A549 (cell line): Measurements from ENCODE around the gene KCNJ1. TPM values are rescaled to one million over a fixed set of nuclear protein-coding genes. Genes with fewer than 3 reads are reported as not detected.

Experiments used
- ATAC-seq, 2 experiments: fragments of 200-7000 bp in 1 of 2; fragments of >200 bp in 1 of 2; cut with Nextera tagmentation in 1 of 2; cut with Tn5 transposase in 1 of 2; 3 replicates each; pipeline versions ENCODE4 v1.8.0 to v1.9.1; 2018 to 2020; ENCODE audit warnings: mild to moderate bottlenecking in 1 of 2, moderate library complexity in 1 of 2
- CTCF ChIA-PET: fragments of 300-600 bp; sonication (Branson Sonifier 250); formaldehyde crosslinking; extraction: SDS; loops from one replicate; lab custom pipeline; 2021; ENCODE audit warnings: antibody characterized with exemption, inconsistent platforms; lab: Yijun Ruan, JAX
- POLR2A ChIA-PET: fragments of 350-600 bp; formaldehyde crosslinking; extraction: SDS; loops from one replicate; lab custom pipeline; 2021; ENCODE audit warnings: antibody characterized with exemption, inconsistent platforms; lab: Yijun Ruan, JAX
- DNase-seq, 2 experiments: peaks; one replicate each; pipeline versions ENCODE4 v3.0.0 to v3.0.0-alpha.2; 2011 to 2016; ENCODE audit warnings: low read depth in 1 of 2, low spot score in 1 of 2
- FAIRE-seq: peaks from 2 replicates; lab custom pipeline; 2011; peaks lifted over from hg19 to GRCh38; lab: Jason Lieb, UNC
- H3K27ac ChIP-seq, 2 experiments: fragments of >200 bp; sonication (Bioruptor Twin); formaldehyde crosslinking; 3 replicates each; pipeline ENCODE4 v1.5.1; 2016 to 2017
- H3K4me1 ChIP-seq: fragments of >200 bp; sonication (Bioruptor Twin); formaldehyde crosslinking; 3 replicates; pipeline ENCODE4 v1.6.1; 2016
- H3K4me2 ChIP-seq: fragments of >200 bp; sonication (Bioruptor Twin); formaldehyde crosslinking; 3 replicates; pipeline ENCODE4 v1.6.1; 2016
- H3K4me3 ChIP-seq: fragments of >200 bp; sonication (Bioruptor Twin); formaldehyde crosslinking; 3 replicates; pipeline ENCODE4 v1.5.1; 2016
- H3K9me3 ChIP-seq: fragments of >200 bp; sonication (Bioruptor Twin); formaldehyde crosslinking; 3 replicates; pipeline ENCODE4 v1.6.1; 2016
- ATOH8 ChIP-seq: fragments of 250-450 bp; sonication (Bioruptor Pico); IDR thresholded peaks from 2 replicates; pipeline ENCODE4 v1.5.0; 2020; ENCODE audit warnings: low read depth, mild to moderate bottlenecking, moderate library complexity
- BCL3 ChIP-seq: fragments of >200 bp; sonication (Bioruptor Twin); formaldehyde crosslinking; IDR thresholded peaks from 3 replicates; pipeline ENCODE4 v1.6.1; 2016
- CBX2 ChIP-seq: fragments of 200-600 bp; sonication (generic); IDR thresholded peaks from 2 replicates; pipeline ENCODE4 v1.6.1; 2016; ENCODE audit warnings: low read depth, mild to moderate bottlenecking, borderline replicate concordance
- CEBPB ChIP-seq, 2 experiments: fragments of >200 bp in 1 of 2; sonication (Bioruptor Twin) in 1 of 2; formaldehyde crosslinking in 1 of 2; IDR thresholded peaks; 2 replicates each; pipeline ENCODE4 v1.6.1; 2012 to 2016
- CHD2 ChIP-seq: fragments of 150-350 bp; IDR thresholded peaks from 2 replicates; pipeline ENCODE4 v1.6.1; 2014; ENCODE audit warnings: low read length; ENCODE audit not compliant: partially characterized antibody
- CHD4 ChIP-seq: fragments of 200-600 bp; sonication (generic); IDR thresholded peaks from 2 replicates; pipeline ENCODE4 v1.6.1; 2016; ENCODE audit warnings: antibody characterized with exemption, mild to moderate bottlenecking, borderline replicate concordance
- CTCF ChIP-seq: fragments of >200 bp; sonication (Bioruptor Twin); formaldehyde crosslinking; IDR thresholded peaks from 3 replicates; pipeline ENCODE4 v1.5.1; 2016
- FOXS1 ChIP-seq: fragments of 250-450 bp; sonication (Bioruptor Pico); IDR thresholded peaks from 2 replicates; pipeline ENCODE4 v1.5.0; 2020; ENCODE audit warnings: mild to moderate bottlenecking, moderate library complexity
- GATA3 ChIP-seq: IDR thresholded peaks from 2 replicates; pipeline ENCODE4 v1.6.1; 2012; ENCODE audit warnings: borderline replicate concordance
- HOXB13 ChIP-seq: fragments of 250-450 bp; sonication (Bioruptor Pico); IDR thresholded peaks from 2 replicates; pipeline ENCODE4 v1.5.0; 2020; ENCODE audit warnings: low read depth, mild to moderate bottlenecking, moderate library complexity
- POLR2AphosphoS2 ChIP-seq: conservative IDR thresholded peaks from 2 replicates; pipeline ENCODE4 v1.6.1; 2012; ENCODE audit warnings: low read length, improper control_type of control experiment, inconsistent platforms
- RCOR1 ChIP-seq: fragments of 150-350 bp; IDR thresholded peaks from 2 replicates; pipeline ENCODE4 v1.6.1; 2014; ENCODE audit warnings: antibody characterized with exemption, low read length, low read depth
- REST ChIP-seq: fragments of 200-600 bp; sonication (generic); IDR thresholded peaks from 2 replicates; pipeline ENCODE4 v1.6.1; 2016; ENCODE audit warnings: antibody characterized with exemption, mild to moderate bottlenecking, moderate library complexity
- TP53 ChIP-seq: fragments of 250-450 bp; sonication (Bioruptor Pico); IDR thresholded peaks from 2 replicates; pipeline ENCODE4 v1.5.0; 2021; ENCODE audit warnings: mild to moderate bottlenecking, moderate library complexity
- USF2 ChIP-seq: fragments of 450-650 bp; IDR thresholded peaks from 2 replicates; pipeline ENCODE4 v1.6.1; 2014; ENCODE audit warnings: antibody characterized with exemption
- ZFP36 ChIP-seq: fragments of 450-650 bp; IDR thresholded peaks from 2 replicates; pipeline ENCODE4 v1.6.1; 2014; ENCODE audit warnings: borderline replicate concordance; ENCODE audit not compliant: partially characterized antibody
- ZNF302 ChIP-seq: fragments of 250-450 bp; sonication (Bioruptor Pico); IDR thresholded peaks from 2 replicates; pipeline ENCODE4 v1.9.0; 2021; ENCODE audit warnings: inconsistent platforms, mild to moderate bottlenecking, moderate library complexity
- WGBS: methylation state at CpG from one replicate; pipeline ENCODE4 v1.1.6; 2017; ENCODE audit errors: missing lambda C conversion rate; 5-methylcytosine and 5-hydroxymethylcytosine counted together
- polyA plus RNA-seq, 4 experiments: library from polyadenylated mRNA; depleted of rRNA in 3 of 4; stranded (reverse); fragments of >200 nt; fragmentation: RNase III in 1 of 4; extraction: RNeasy Plus Mini Kit Qiagen cat#74134 plus additional on column Dnase treatment in 1 of 4; gene quantifications; 2 replicates in 3 of 4; 3 replicates in 1 of 4; pipeline ENCODE4 v1.2.3, GENCODE V29; 2011 to 2017

KCNJ1 gene
- polyA plus RNA-seq, 2 of the 4 experiments (the other 2 are of a cell fraction): 0.12 TPM; not detected in 1

- Histone ChIP-seq H3K4me1 (no peaks in the 10 kb centered on the region), H3K9me3 (no peaks in the 10 kb centered on the region), H3K4me3 (no peak overlapping the region), H3K27ac (no peak overlapping the region), H3K4me2 (no peak overlapping the region)
- FAIRE-seq: no peak
- DNase-seq: no peak
- 65% methylated on average over 2 of the region's 2 CpGs for WGBS
- POLR2A ChIA-PET: no interaction called here
- TF ChIP-seq CTCF (no peak), POLR2AphosphoS2 (no peak), FOXS1 (CRISPR knock-in tag) (no peak), ZFP36 (no peak), CEBPB (IDR thresholded peaks at IDR 0.05) (no peak)
- ATAC-seq: no peak
- CTCF ChIA-PET: no interaction called here
Measured at GRCh38 chr11:128896356-128896755, 29.3 kb upstream of the KCNJ1 start.

GRCh38 chr11:128895526-128895925 lies 28.4 kb upstream of the KCNJ1 start:
- no peak for FAIRE-seq
- ChIA-PET CTCF (interaction anchor here (1.5 kb wide), 1 partner anchor 61 kb away, joined by 5 read pairs; no protein-coding TSS in a partner anchor), POLR2A (no interaction called here)
- DNase-seq: no peak
- H3K9me3 ChIP-seq: no peaks in the 10 kb centered on the region
- H3K27ac ChIP-seq: no peak overlapping the region
- 92% methylated on average over 2 of the region's 9 CpGs for WGBS
- TF ChIP-seq CHD2 (no peak), USF2 (no peak), ZNF302 (CRISPR knock-in tag) (no peak), BCL3 (no peak), HOXB13 (CRISPR knock-in tag) (no peak), ATOH8 (CRISPR knock-in tag) (no peak), CHD4 (no peak), POLR2AphosphoS2 (no peak), GATA3 (no peak), CBX2 (no peak), TP53 (no peak)
- TF ChIP-seq, all 56 proteins: peak for 0
- ATAC-seq: no peak
- Histone ChIP-seq H3K4me2 (no peak overlapping the region), H3K4me1 (no peaks in the 10 kb centered on the region), H3K4me3 (no peak overlapping the region)

GRCh38 chr11:128894685-128895084 lies 27.6 kb upstream of the KCNJ1 start:
- 84% methylated on average over 6 of the region's 6 CpGs for WGBS
- ATAC-seq (no peak), DNase-seq (no peak)

More at GRCh38 chr11:128894685-128895084, 27.6 kb upstream of the KCNJ1 start:
- no peak for FAIRE-seq
- Histone ChIP-seq H3K9me3 (no peaks in the 10 kb centered on the region), H3K27ac (no peak overlapping the region), H3K4me3 (no peak overlapping the region), H3K4me2 (no peak overlapping the region), H3K4me1 (no peaks in the 10 kb centered on the region)
- CTCF ChIA-PET: interaction anchor here (1.3 to 2.8 kb wide), 3 partner anchors 9 to 62 kb away, joined by 4 to 20 read pairs (median 5); no protein-coding TSS in a partner anchor
- TF ChIP-seq REST: no peak
- no peak for TF ChIP-seq RCOR1
- TF ChIP-seq CHD2: no peak
- POLR2A ChIA-PET: no interaction called here
